OCI-LY1 (cell line): ENCODE data around the gene IGFBP7.

Experiments used
- CTCF ChIP-seq: fragments of 200-600 bp; sonication (generic), shearing (Covaris generic); IDR thresholded peaks from 2 replicates; pipeline ENCODE4 v1.5.1; 2017; ENCODE audit warnings: mild to moderate bottlenecking, antibody characterized with exemption, low read length, moderate library complexity, mixed read lengths
- EZH2 ChIP-seq: fragments of 200-600 bp; sonication (generic), shearing (Covaris generic); IDR thresholded peaks from 2 replicates; pipeline ENCODE4 v1.8.0; 2017; ENCODE audit warnings: borderline replicate concordance, mixed run types, mild to moderate bottlenecking, antibody characterized with exemption, low read length, moderate library complexity, mixed read lengths

- no peak for TF ChIP-seq CTCF
- no peak for TF ChIP-seq EZH2
Observed at GRCh38 chr4:57023104-57023503, 87.1 kb downstream of the IGFBP7 start.
